GM06990 (cell line): ENCODE results near the gene CLNK.

Experiments
- DNase-seq: peaks from one replicate; pipeline ENCODE4 v3.0.0-alpha.2; 2011; ENCODE audit not compliant: insufficient read length; ENCODE audit errors: extremely low read depth
- H3K27me3 ChIP-seq: replicated peaks from 2 replicates; pipeline ENCODE4 v1.6.0; 2011; ENCODE audit warnings: low read length; ENCODE audit not compliant: control insufficient read depth, insufficient read depth
- H3K36me3 ChIP-seq: 2 replicates; pipeline ENCODE4 v1.5.1; 2011; ENCODE audit warnings: low read length; ENCODE audit not compliant: control insufficient read depth, insufficient read depth
- H3K4me3 ChIP-seq: replicated peaks from 2 replicates; pipeline ENCODE4 v1.5.1; 2011; ENCODE audit warnings: low read depth, mild to moderate bottlenecking, control low read depth, low read length
- CTCF ChIP-seq: IDR thresholded peaks from 2 replicates; pipeline ENCODE4 v1.5.1; 2011; ENCODE audit warnings: low read length, control low read depth, mild to moderate bottlenecking, inconsistent platforms; ENCODE audit not compliant: insufficient read depth, poor library complexity, severe bottlenecking

The CLNK gene

GRCh38 chr4:10635091-10635490 is 49.5 kb downstream of the CLNK start:
- Histone ChIP-seq H3K4me3 (no peak overlapping the region), H3K36me3 (no peaks in the 10 kb centered on the region), H3K27me3 (no peaks in the 10 kb centered on the region)
- DNase-seq: no peak
- no peak for TF ChIP-seq CTCF

GRCh38 chr4:10629394-10629793 is 55.2 kb downstream of the CLNK start:
- DNase-seq: peak; percentile 8
- no peaks in the 10 kb centered on the region for H3K27me3 ChIP-seq
- no peak for TF ChIP-seq CTCF
- no peak overlapping the region for H3K4me3 ChIP-seq
- no peaks in the 10 kb centered on the region for H3K36me3 ChIP-seq

GRCh38 chr4:10625131-10625530 is 59.4 kb downstream of the CLNK start:
- Histone ChIP-seq H3K36me3 (no peaks in the 10 kb centered on the region), H3K4me3 (no peak overlapping the region), H3K27me3 (no peaks in the 10 kb centered on the region)
- DNase-seq: no peak
- TF ChIP-seq CTCF: no peak

GRCh38 chr4:10623862-10624261 is 60.7 kb downstream of the CLNK start:
- H3K36me3 ChIP-seq: no peaks in the 10 kb centered on the region
- no peaks in the 10 kb centered on the region for H3K27me3 ChIP-seq
- TF ChIP-seq CTCF: no peak
- H3K4me3 ChIP-seq: no peak overlapping the region
- DNase-seq: no peak

- Histone ChIP-seq H3K4me3 (no peak overlapping the region), H3K27me3 (no peaks in the 10 kb centered on the region), H3K36me3 (no peaks in the 10 kb centered on the region)
- no peak for DNase-seq
- TF ChIP-seq CTCF: no peak
These were observed 61.3 kb downstream of the CLNK start for GRCh38 chr4:10623241-10623640.

- peak; percentile 56 for TF ChIP-seq CTCF
- no peak for DNase-seq
- H3K27me3 ChIP-seq: no peaks in the 10 kb centered on the region
- H3K36me3 ChIP-seq: no peaks in the 10 kb centered on the region
- H3K4me3 ChIP-seq: no peak overlapping the region
These were observed 61.8 kb downstream of the CLNK start for GRCh38 chr4:10622728-10623127.
